Epithelial cell of esophagus (primary cell): ENCODE measurements around the gene SLC37A3.
A peak's percentile ranks its signal among the peaks of the same experiment; 100 is the strongest.
"Not testable (repeated sequence)": the region's sequence is repeated elsewhere in the genome, so short reads cannot be mapped to it uniquely, and the experiment has no call there.

Source experiments
- DNase-seq: peaks from one replicate; pipeline ENCODE4 v3.0.0; 2010; ENCODE audit warnings: low read depth
- H3K4me3 ChIP-seq: 2 replicates; pipeline ENCODE4 v1.5.1; 2011; ENCODE audit warnings: mild to moderate bottlenecking, low read length, control low read depth
- CTCF ChIP-seq: IDR thresholded peaks from 2 replicates; pipeline ENCODE4 v1.5.1; 2011; ENCODE audit warnings: low read depth, mild to moderate bottlenecking, low read length, control low read depth, inconsistent platforms; ENCODE audit not compliant: insufficient read depth; ENCODE audit errors: missing control alignments

SLC37A3 gene

GRCh38 chr7:140314573-140315480 lies 83.5 kb downstream of the SLC37A3 start:
- no peak overlapping the region for H3K4me3 ChIP-seq
- no peak for TF ChIP-seq CTCF
- DNase-seq: peak; percentile 20

- TF ChIP-seq CTCF: no peak
- no peak for DNase-seq
- no peak overlapping the region for H3K4me3 ChIP-seq
These were observed 86.0 kb downstream of the SLC37A3 start for GRCh38 chr7:140312141-140312846.

- not testable (repeated sequence) for H3K4me3 ChIP-seq, DNase-seq
These were observed 87.2 kb downstream of the SLC37A3 start for GRCh38 chr7:140311128-140311527.

- H3K4me3 ChIP-seq: no peak overlapping the region
- TF ChIP-seq CTCF: no peak
- no peak for DNase-seq
These were observed 87.9 kb downstream of the SLC37A3 start for GRCh38 chr7:140310337-140311002.

GRCh38 chr7:140308060-140308459 lies 90.3 kb downstream of the SLC37A3 start:
- TF ChIP-seq CTCF: no peak

GRCh38 chr7:140304191-140304799 lies 94.0 kb downstream of the SLC37A3 start:
- peak; percentile 35 for DNase-seq
- TF ChIP-seq CTCF: peak; percentile 29
- H3K4me3 ChIP-seq: no peak overlapping the region

More at GRCh38 chr7:140308060-140308459, 90.3 kb downstream of the SLC37A3 start:
- DNase-seq: no peak
- H3K4me3 ChIP-seq: no peak overlapping the region
